Measurements from ENCODE around the gene RDH16.
"Not testable (repeated sequence)": the region's sequence is repeated elsewhere in the genome, so short reads cannot be mapped to it uniquely, and the experiment has no call there.

GRCh38 chr12:56982578-56983236 is 25.3 kb upstream of the RDH16 start:
- TF ChIP-seq CTCF (IDR thresholded peaks at IDR 0.05); SIN3A (IDR thresholded peaks at IDR 0.05; ENCODE audit: borderline replicate concordance, insufficient read depth, low read depth, low read length); POLR2AphosphoS5 (IDR thresholded peaks at IDR 0.05; ENCODE audit: low read depth, low read length); REST (IDR thresholded peaks at IDR 0.05; ENCODE audit: insufficient read depth in 1 of 2, low read depth in 2 of 2, low read length in 1 of 2): not testable (repeated sequence)

Measured in Panc1 (cell line).